OCI-LY1 (cell line): Measurements from ENCODE around the gene UTF1.

Experiments
- H2AFZ ChIP-seq: fragments of 200-600 bp; sonication (generic), shearing (Covaris generic); 2 replicates; pipeline ENCODE4 v1.6.0; 2014; ENCODE audit warnings: antibody characterized with exemption, mild to moderate bottlenecking, low read length
- H3F3A ChIP-seq: fragments of 200-600 bp; sonication (generic), shearing (Covaris generic); 2 replicates; pipeline ENCODE4 v1.6.0; 2014; ENCODE audit warnings: mild to moderate bottlenecking, antibody characterized with exemption, low read length, moderate library complexity; ENCODE audit not compliant: insufficient read depth
- H3K27ac ChIP-seq: fragments of 200-600 bp; sonication (generic); 2 replicates; pipeline ENCODE4 v1.5.1; 2014; ENCODE audit warnings: low read length, mixed run types, mild to moderate bottlenecking, low read depth; ENCODE audit not compliant: poor library complexity, severe bottlenecking
- H3K27me3 ChIP-seq: fragments of 200-600 bp; sonication (generic); 2 replicates; pipeline ENCODE4 v1.6.0; 2014; ENCODE audit warnings: antibody characterized with exemption, mild to moderate bottlenecking, low read length, moderate library complexity; ENCODE audit not compliant: insufficient read depth
- H3K36me3 ChIP-seq: fragments of 200-600 bp; sonication (generic); 2 replicates; pipeline ENCODE4 v1.6.1; 2014; ENCODE audit warnings: mild to moderate bottlenecking, antibody characterized with exemption, low read length, moderate library complexity, mixed read lengths; ENCODE audit not compliant: insufficient read depth
- H3K4me1 ChIP-seq: fragments of 200-600 bp; sonication (generic); 2 replicates; pipeline ENCODE4 v1.5.1; 2014; ENCODE audit warnings: mild to moderate bottlenecking, low read length, moderate library complexity; ENCODE audit not compliant: insufficient read depth, severe bottlenecking
- H3K4me2 ChIP-seq: fragments of 200-600 bp; sonication (generic), shearing (Covaris generic); 2 replicates; pipeline ENCODE4 v1.6.1; 2014; ENCODE audit warnings: low read length
- H3K4me3 ChIP-seq: fragments of 200-600 bp; sonication (generic); 2 replicates; pipeline ENCODE4 v1.5.1; 2014; ENCODE audit warnings: low read length, low read depth, mild to moderate bottlenecking, mixed read lengths; ENCODE audit not compliant: poor library complexity, severe bottlenecking
- H3K79me2 ChIP-seq: fragments of 200-600 bp; shearing (Covaris generic); 2 replicates; pipeline ENCODE4 v1.6.1; 2016; ENCODE audit warnings: mixed run types, low read length, mixed read lengths; ENCODE audit not compliant: insufficient read depth
- H3K9ac ChIP-seq: fragments of 200-600 bp; sonication (generic), shearing (Covaris generic); 2 replicates; pipeline ENCODE4 v1.6.1; 2014; ENCODE audit warnings: mild to moderate bottlenecking, low read length, mixed read lengths
- H3K9me2 ChIP-seq: fragments of 200-600 bp; sonication (generic), shearing (Covaris generic); 2 replicates; pipeline ENCODE4 v1.6.1; 2014; ENCODE audit warnings: low read depth, mild to moderate bottlenecking, low read length, mixed read lengths
- H3K9me3 ChIP-seq: fragments of 200-600 bp; shearing (Covaris generic); 2 replicates; pipeline ENCODE4 v1.6.1; 2014; ENCODE audit warnings: low read length, mixed read lengths
- H4K20me1 ChIP-seq: fragments of 200-600 bp; sonication (generic), shearing (Covaris generic); 2 replicates; pipeline ENCODE4 v1.6.0; 2016; ENCODE audit warnings: mild to moderate bottlenecking, low read length; ENCODE audit not compliant: insufficient read depth
- CTCF ChIP-seq: fragments of 200-600 bp; sonication (generic), shearing (Covaris generic); IDR thresholded peaks from 2 replicates; pipeline ENCODE4 v1.5.1; 2017; ENCODE audit warnings: mild to moderate bottlenecking, antibody characterized with exemption, low read length, moderate library complexity, mixed read lengths
- EZH2 ChIP-seq: fragments of 200-600 bp; sonication (generic), shearing (Covaris generic); IDR thresholded peaks from 2 replicates; pipeline ENCODE4 v1.8.0; 2017; ENCODE audit warnings: borderline replicate concordance, mixed run types, mild to moderate bottlenecking, antibody characterized with exemption, low read length, moderate library complexity, mixed read lengths

The UTF1 gene

GRCh38 chr10:133182791-133183645 lies 47.0 kb upstream of the UTF1 start:
- H2AFZ ChIP-seq, result no peak overlapping the region
- H3K27ac ChIP-seq, result no peak overlapping the region
- H3K9ac ChIP-seq, result no peak overlapping the region
- H3K4me3 ChIP-seq, result no peak overlapping the region
- H3K9me3 ChIP-seq, result no peaks in the 10 kb centered on the region
- H3K4me2 ChIP-seq, result no peak overlapping the region
- H3F3A ChIP-seq, result no peaks in the 10 kb centered on the region
- no peaks in the 10 kb centered on the region for H3K9me2 ChIP-seq
- TF ChIP-seq EZH2 (no peak), CTCF (no peak)
- no peaks in the 10 kb centered on the region for H3K79me2 ChIP-seq
- no peaks in the 10 kb centered on the region for H3K36me3 ChIP-seq
- no peaks in the 10 kb centered on the region for H4K20me1 ChIP-seq
- no peaks in the 10 kb centered on the region for H3K4me1 ChIP-seq
- H3K27me3 ChIP-seq, result no peaks in the 10 kb centered on the region

GRCh38 chr10:133183646-133184378 lies 46.2 kb upstream of the UTF1 start:
- H4K20me1 ChIP-seq, result no peaks in the 10 kb centered on the region
- H3K4me1 ChIP-seq, result no peaks in the 10 kb centered on the region
- H3K79me2 ChIP-seq, result no peaks in the 10 kb centered on the region
- no peak overlapping the region for H3K27ac ChIP-seq
- H2AFZ ChIP-seq, result no peak overlapping the region
- H3K4me2 ChIP-seq, result no peak overlapping the region
- H3K9ac ChIP-seq, result no peak overlapping the region
- H3K27me3 ChIP-seq, result no peaks in the 10 kb centered on the region
- no peaks in the 10 kb centered on the region for H3F3A ChIP-seq
- TF ChIP-seq CTCF (no peak), EZH2 (no peak)
- no peaks in the 10 kb centered on the region for H3K36me3 ChIP-seq
- no peaks in the 10 kb centered on the region for H3K9me2 ChIP-seq
- H3K9me3 ChIP-seq, result no peaks in the 10 kb centered on the region
- no peak overlapping the region for H3K4me3 ChIP-seq

- no peaks in the 10 kb centered on the region for H4K20me1 ChIP-seq
- no peaks in the 10 kb centered on the region for H3K4me1 ChIP-seq
Observed at GRCh38 chr10:133184591-133185244, 45.3 kb upstream of the UTF1 start.

More at GRCh38 chr10:133184591-133185244, 45.3 kb upstream of the UTF1 start:
- Histone ChIP-seq H3K36me3 (no peaks in the 10 kb centered on the region), H3K4me2 (no peak overlapping the region), H3K9ac (no peak overlapping the region), H2AFZ (no peak overlapping the region), H3K27me3 (no peaks in the 10 kb centered on the region), H3K27ac (no peak overlapping the region), H3F3A (no peaks in the 10 kb centered on the region), H3K79me2 (no peaks in the 10 kb centered on the region), H3K9me3 (no peaks in the 10 kb centered on the region), H3K9me2 (no peaks in the 10 kb centered on the region), H3K4me3 (no peak overlapping the region)
- TF ChIP-seq EZH2 (no peak), CTCF (no peak)
